Left renal cortex interstitium (tissue), 4 donors: ENCODE data around the gene DNAJA2. TPM values are rescaled to one million over a fixed set of nuclear protein-coding genes. Genes with fewer than 3 reads are reported as not detected.
"Not testable (repeated sequence)": the region's sequence is repeated elsewhere in the genome, so short reads cannot be mapped to it uniquely, and the experiment has no call there.

Source experiments
- DNase-seq, 4 donors: peaks; one replicate each; pipeline ENCODE4 v3.0.0-alpha.2; 2013; ENCODE audit warnings: low read depth in 4 of 4, low spot score in 2 of 4, missing footprints in 1 of 4
- polyA plus RNA-seq, 4 donors: library from polyadenylated mRNA; unstranded; fragments of 120-200 nt; gene quantifications; one replicate each; pipeline ENCODE4 v1.2.1, GENCODE V29; 2013; ENCODE audit not compliant: insufficient read length in 4 of 4

DNAJA2 gene
- polyA plus RNA-seq, 4 donors = 74.1 to 89.4 (median 84.1) TPM

GRCh38 chr16:46976550-46976949 lies 3.1 kb upstream of the DNAJA2 start:
- no peak for DNase-seq

GRCh38 chr16:46975908-46976470 lies 2.5 kb upstream of the DNAJA2 start:
- DNase-seq = no peak

GRCh38 chr16:46975165-46975564 lies 1.7 kb upstream of the DNAJA2 start:
- no peak for DNase-seq

GRCh38 chr16:46974352-46974751 lies 878 bp upstream of the DNAJA2 start:
- DNase-seq = no peak

- DNase-seq = no peak
Measured at GRCh38 chr16:46973996-46974324, 486 bp upstream of the DNAJA2 start.

- DNase-seq = peak in 2 of 4 donors; percentile 31 to 53
Measured at GRCh38 chr16:46972429-46973206, 856 bp downstream of the DNAJA2 start.

GRCh38 chr16:46971271-46971670 lies 2.2 kb downstream of the DNAJA2 start:
- DNase-seq = no peak

GRCh38 chr16:46970089-46970488 lies 3.4 kb downstream of the DNAJA2 start:
- DNase-seq = no peak

GRCh38 chr16:46968063-46968435 lies 5.4 kb downstream of the DNAJA2 start:
- no peak for DNase-seq

GRCh38 chr16:46962629-46963028 lies 10.8 kb downstream of the DNAJA2 start:
- DNase-seq = no peak

GRCh38 chr16:46961373-46962353 lies 11.8 kb downstream of the DNAJA2 start:
- no peak for DNase-seq

GRCh38 chr16:46954562-46954961 lies 18.9 kb downstream of the DNAJA2 start:
- no peak for DNase-seq

- no peak for DNase-seq
Measured at GRCh38 chr16:46950009-46950408, 23.5 kb downstream of the DNAJA2 start.

GRCh38 chr16:46949241-46949892 lies 24.1 kb downstream of the DNAJA2 start:
- no peak for DNase-seq

GRCh38 chr16:46948548-46949166 lies 24.8 kb downstream of the DNAJA2 start:
- DNase-seq = no peak

GRCh38 chr16:46947900-46948547 lies 25.4 kb downstream of the DNAJA2 start:
- DNase-seq = peak in 1 of 4 donors; percentile 33

- DNase-seq = not testable (repeated sequence)
Measured at GRCh38 chr16:46944713-46945112, 28.8 kb downstream of the DNAJA2 start.

GRCh38 chr16:46937536-46937935 lies 35.9 kb downstream of the DNAJA2 start:
- DNase-seq = no peak

- no peak for DNase-seq
Measured at GRCh38 chr16:46932802-46933201, 40.7 kb downstream of the DNAJA2 start.

GRCh38 chr16:46930861-46931260 lies 42.6 kb downstream of the DNAJA2 start:
- no peak for DNase-seq
